ENCODE results near the gene UNC119.

- TF ChIP-seq CTCF (IDR thresholded peaks at IDR 0.05; ENCODE audit: poor library complexity, severe bottlenecking), result no peak
- no peak for TF ChIP-seq POLR2AphosphoS5 (IDR thresholded peaks at IDR 0.05)
- TF ChIP-seq EP300 (conservative IDR thresholded peaks at IDR 0.05; ENCODE audit: poor library complexity, severe bottlenecking), result no peak
- TF ChIP-seq REST (IDR thresholded peaks at IDR 0.05; ENCODE audit: borderline replicate concordance), result no peak
- no peak for TF ChIP-seq SMC3 (conservative IDR thresholded peaks at IDR 0.05; ENCODE audit: poor library complexity)
- no peak for TF ChIP-seq TAF1 (IDR thresholded peaks at IDR 0.05; ENCODE audit: low read depth)
- no peak for TF ChIP-seq EZH2 (IDR thresholded peaks at IDR 0.05; ENCODE audit: borderline replicate concordance, insufficient read depth, low read length, poor library complexity, severe bottlenecking)
Measured at GRCh38 chr17:28599311-28600184, 47.1 kb upstream of the UNC119 start.

Measured in neural cell (in vitro differentiated cells).